ENCODE measurements around the gene MIR17HG.
"Not testable (repeated sequence)": the region's sequence is repeated elsewhere in the genome, so short reads cannot be mapped to it uniquely, and the experiment has no call there.

Gene MIR17HG

GRCh38 chr13:91349992-91350911 is 2.8 kb downstream of the MIR17HG start:
- Histone ChIP-seq H3F3A (ENCODE audit: insufficient read depth, low read length) (peaks cover 30% of the 10 kb centered on the region), H3K36me3 (replicated peaks; ENCODE audit: insufficient read depth, low read length) (peaks cover 5% of the 10 kb centered on the region; the same call in 1 of the 2 replicates), H3K9me3 (replicated peaks; ENCODE audit: insufficient read depth, low read length) (no peaks in the 10 kb centered on the region), H3K4me3 (ENCODE audit: low read length) (peak overlapping the region; percentile 74; the same call in 1 of the 2 replicates), H3K27ac (ENCODE audit: low read length) (no peak overlapping the region), H4K20me1 (ENCODE audit: insufficient read depth, low read length) (no peaks in the 10 kb centered on the region; the same call in 1 of the 2 replicates), H3K4me1 (ENCODE audit: low read length) (peaks cover 13% of the 10 kb centered on the region; the same call in 1 of the 2 replicates), H3K79me2 (ENCODE audit: low read length) (peaks cover 36% of the 10 kb centered on the region), H3K9ac (ENCODE audit: low read length) (peak overlapping the region; percentile 69; the same call in 1 of the 2 replicates), H3K27me3 (replicated peaks; ENCODE audit: insufficient read depth, low read length) (no peaks in the 10 kb centered on the region), H3K4me2 (ENCODE audit: low read depth, low read length) (peak overlapping the region; percentile 69), H3K9me2 (replicated peaks; ENCODE audit: insufficient read depth, low read length) (no peaks in the 10 kb centered on the region), H2AFZ (ENCODE audit: low read length) (no peak overlapping the region)
- DNase-seq, result no peak
- TF ChIP-seq EZH2 (optimal IDR thresholded peaks at IDR 0.05; ENCODE audit: low read depth, low read length) (no peak), CTCF (IDR thresholded peaks at IDR 0.05; ENCODE audit: low read length) (no peak), EZH2phosphoT487 (IDR thresholded peaks at IDR 0.05; ENCODE audit: low read length) (no peak)

GRCh38 chr13:91351123-91351522 is 3.6 kb downstream of the MIR17HG start:
- H3F3A ChIP-seq (ENCODE audit: insufficient read depth, low read length), result peaks cover 30% of the 10 kb centered on the region
- H4K20me1 ChIP-seq (ENCODE audit: insufficient read depth, low read length), result no peaks in the 10 kb centered on the region; the same call in 1 of the 2 replicates
- no peak overlapping the region for H3K4me3 ChIP-seq (ENCODE audit: low read length)
- H2AFZ ChIP-seq (ENCODE audit: low read length), result no peak overlapping the region
- H3K9ac ChIP-seq (ENCODE audit: low read length), result no peak overlapping the region
- peaks cover 36% of the 10 kb centered on the region for H3K79me2 ChIP-seq (ENCODE audit: low read length)
- peak overlapping the region; percentile 69; the same call in 1 of the 2 replicates for H3K4me2 ChIP-seq (ENCODE audit: low read depth, low read length)
- DNase-seq, result no peak
- H3K9me2 ChIP-seq (replicated peaks; ENCODE audit: insufficient read depth, low read length), result no peaks in the 10 kb centered on the region
- H3K27ac ChIP-seq (ENCODE audit: low read length), result no peak overlapping the region
- H3K36me3 ChIP-seq (replicated peaks; ENCODE audit: insufficient read depth, low read length), result peaks cover 5% of the 10 kb centered on the region; the same call in 1 of the 2 replicates
- no peaks in the 10 kb centered on the region for H3K9me3 ChIP-seq (replicated peaks; ENCODE audit: insufficient read depth, low read length)
- no peaks in the 10 kb centered on the region for H3K27me3 ChIP-seq (replicated peaks; ENCODE audit: insufficient read depth, low read length)
- TF ChIP-seq EZH2phosphoT487 (IDR thresholded peaks at IDR 0.05; ENCODE audit: low read length) (no peak), CTCF (IDR thresholded peaks at IDR 0.05; ENCODE audit: low read length) (no peak), EZH2 (optimal IDR thresholded peaks at IDR 0.05; ENCODE audit: low read depth, low read length) (no peak)
- peaks cover 13% of the 10 kb centered on the region; the same call in 1 of the 2 replicates for H3K4me1 ChIP-seq (ENCODE audit: low read length)

DNA sequence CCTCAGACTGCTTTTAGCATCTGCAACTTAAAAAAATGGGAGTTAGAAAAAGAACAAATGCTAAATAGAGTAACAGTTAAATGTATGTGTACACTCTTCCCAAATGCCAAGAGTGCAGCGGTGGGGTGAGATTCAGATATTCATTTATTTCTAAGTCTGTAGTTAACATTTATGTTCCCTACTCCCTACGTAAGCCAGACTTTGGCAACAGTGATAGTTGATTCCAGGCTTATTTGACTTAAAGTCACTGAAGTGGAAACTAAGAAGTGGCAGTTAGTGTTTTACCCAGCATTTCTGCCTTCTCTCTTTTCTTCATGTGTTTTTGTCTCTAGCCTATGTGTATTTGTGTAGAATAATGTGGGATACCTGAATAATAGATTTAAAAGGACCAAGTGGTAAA is 4.5 kb downstream of the MIR17HG start:
- peaks cover 13% of the 10 kb centered on the region; the same call in 1 of the 2 replicates for H3K4me1 ChIP-seq (ENCODE audit: low read length)
- no peak overlapping the region for H2AFZ ChIP-seq (ENCODE audit: low read length)
- no peak overlapping the region for H3K4me3 ChIP-seq (ENCODE audit: low read length)
- H3K9me2 ChIP-seq (replicated peaks; ENCODE audit: insufficient read depth, low read length), result no peaks in the 10 kb centered on the region
- no peaks in the 10 kb centered on the region for H3K9me3 ChIP-seq (replicated peaks; ENCODE audit: insufficient read depth, low read length)
- no peak overlapping the region for H3K4me2 ChIP-seq (ENCODE audit: low read depth, low read length)
- TF ChIP-seq EZH2phosphoT487 (IDR thresholded peaks at IDR 0.05; ENCODE audit: low read length) (no peak), EZH2 (optimal IDR thresholded peaks at IDR 0.05; ENCODE audit: low read depth, low read length) (no peak), CTCF (IDR thresholded peaks at IDR 0.05; ENCODE audit: low read length) (no peak)
- no peaks in the 10 kb centered on the region; the same call in 1 of the 2 replicates for H4K20me1 ChIP-seq (ENCODE audit: insufficient read depth, low read length)
- H3K36me3 ChIP-seq (replicated peaks; ENCODE audit: insufficient read depth, low read length), result peaks cover 5% of the 10 kb centered on the region; the same call in 1 of the 2 replicates
- H3F3A ChIP-seq (ENCODE audit: insufficient read depth, low read length), result peaks cover 23% of the 10 kb centered on the region
- no peak overlapping the region for H3K27ac ChIP-seq (ENCODE audit: low read length)
- H3K9ac ChIP-seq (ENCODE audit: low read length), result no peak overlapping the region
- H3K79me2 ChIP-seq (ENCODE audit: low read length), result peaks cover 36% of the 10 kb centered on the region
- DNase-seq, result no peak
- H3K27me3 ChIP-seq (replicated peaks; ENCODE audit: insufficient read depth, low read length), result no peaks in the 10 kb centered on the region

DNA sequence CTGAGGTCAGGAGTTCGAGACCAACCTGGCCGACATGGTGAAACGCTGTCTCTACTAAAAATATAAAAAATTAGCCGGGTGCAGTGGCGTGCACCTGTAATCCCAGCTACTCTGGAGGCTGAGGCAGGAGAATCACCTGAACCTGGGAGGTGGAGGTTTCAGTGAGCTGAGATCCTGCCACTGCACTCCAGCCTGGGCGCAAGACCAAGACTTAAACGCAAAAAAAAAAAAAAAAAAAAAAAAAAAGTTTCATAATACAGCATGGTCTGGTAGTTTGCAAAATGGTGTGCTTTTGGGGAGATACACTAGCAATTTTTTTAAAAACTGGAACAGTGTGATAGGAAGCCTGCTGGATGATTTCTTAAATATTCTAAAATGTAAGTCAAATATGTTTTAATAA is 5.4 kb downstream of the MIR17HG start:
- peaks cover 23% of the 10 kb centered on the region; the same call in 1 of the 2 replicates for H3F3A ChIP-seq (ENCODE audit: insufficient read depth, low read length)
- H3K4me1 ChIP-seq (ENCODE audit: low read length), result peaks cover 13% of the 10 kb centered on the region; the same call in 1 of the 2 replicates
- H3K4me3 ChIP-seq (ENCODE audit: low read length); H3K27ac ChIP-seq (ENCODE audit: low read length); H3K9me2 ChIP-seq (replicated peaks; ENCODE audit: insufficient read depth, low read length); H2AFZ ChIP-seq (ENCODE audit: low read length); H3K36me3 ChIP-seq (replicated peaks; ENCODE audit: insufficient read depth, low read length); H3K9ac ChIP-seq (ENCODE audit: low read length); H3K4me2 ChIP-seq (ENCODE audit: low read depth, low read length); H3K9me3 ChIP-seq (replicated peaks; ENCODE audit: insufficient read depth, low read length); DNase-seq; H4K20me1 ChIP-seq (ENCODE audit: insufficient read depth, low read length); H3K27me3 ChIP-seq (replicated peaks; ENCODE audit: insufficient read depth, low read length): not testable (repeated sequence)
- peaks cover 36% of the 10 kb centered on the region for H3K79me2 ChIP-seq (ENCODE audit: low read length)
